BJ (cell line): ENCODE results near the gene ADCY10. TPM values are rescaled to one million over a fixed set of nuclear protein-coding genes. Genes with fewer than 3 reads are reported as not detected.

Experiments used
- CTCF ChIA-PET: fragments of 350-600 bp; formaldehyde crosslinking; extraction: SDS; loops from one replicate; lab custom pipeline; 2021; ENCODE audit warnings: antibody characterized with exemption, inconsistent platforms; lab: Yijun Ruan, JAX
- POLR2A ChIA-PET: fragments of 300-600 bp; sonication (Branson Sonifier 250); formaldehyde crosslinking; extraction: SDS; loops from one replicate; lab custom pipeline; 2021; ENCODE audit warnings: antibody characterized with exemption; lab: Charles Lee
- DNase-seq: peaks from one replicate; pipeline ENCODE4 v3.0.0-alpha.2; 2011; ENCODE audit warnings: low read depth
- H3K27me3 ChIP-seq: 2 replicates; pipeline ENCODE4 v1.6.0; 2011; ENCODE audit warnings: low read length; ENCODE audit not compliant: control insufficient read depth, insufficient read depth
- H3K36me3 ChIP-seq: 2 replicates; pipeline ENCODE4 v1.5.1; 2011; ENCODE audit warnings: low read length; ENCODE audit not compliant: control insufficient read depth, insufficient read depth
- H3K4me3 ChIP-seq: 2 replicates; pipeline ENCODE4 v1.5.1; 2011; ENCODE audit warnings: low read depth, mild to moderate bottlenecking, control low read depth, low read length
- CTCF ChIP-seq: IDR thresholded peaks from 2 replicates; pipeline ENCODE4 v1.5.1; 2011; ENCODE audit warnings: low read depth, mild to moderate bottlenecking, control low read depth, inconsistent platforms, low read length, moderate library complexity; ENCODE audit not compliant: insufficient read depth
- polyA minus RNA-seq: library from RNA; depleted of rRNA, polyadenylated mRNA; stranded (reverse); fragments of >200 nt; gene quantifications from 2 replicates; pipeline ENCODE4 v1.2.3, GENCODE V29; 2011; rRNA and poly(A)+ RNA removed
- polyA plus RNA-seq: library from polyadenylated mRNA; depleted of rRNA; stranded (reverse); fragments of >200 nt; gene quantifications from 2 replicates; pipeline ENCODE4 v1.2.3, GENCODE V29; 2011; rRNA removed

ADCY10 gene, protein sequence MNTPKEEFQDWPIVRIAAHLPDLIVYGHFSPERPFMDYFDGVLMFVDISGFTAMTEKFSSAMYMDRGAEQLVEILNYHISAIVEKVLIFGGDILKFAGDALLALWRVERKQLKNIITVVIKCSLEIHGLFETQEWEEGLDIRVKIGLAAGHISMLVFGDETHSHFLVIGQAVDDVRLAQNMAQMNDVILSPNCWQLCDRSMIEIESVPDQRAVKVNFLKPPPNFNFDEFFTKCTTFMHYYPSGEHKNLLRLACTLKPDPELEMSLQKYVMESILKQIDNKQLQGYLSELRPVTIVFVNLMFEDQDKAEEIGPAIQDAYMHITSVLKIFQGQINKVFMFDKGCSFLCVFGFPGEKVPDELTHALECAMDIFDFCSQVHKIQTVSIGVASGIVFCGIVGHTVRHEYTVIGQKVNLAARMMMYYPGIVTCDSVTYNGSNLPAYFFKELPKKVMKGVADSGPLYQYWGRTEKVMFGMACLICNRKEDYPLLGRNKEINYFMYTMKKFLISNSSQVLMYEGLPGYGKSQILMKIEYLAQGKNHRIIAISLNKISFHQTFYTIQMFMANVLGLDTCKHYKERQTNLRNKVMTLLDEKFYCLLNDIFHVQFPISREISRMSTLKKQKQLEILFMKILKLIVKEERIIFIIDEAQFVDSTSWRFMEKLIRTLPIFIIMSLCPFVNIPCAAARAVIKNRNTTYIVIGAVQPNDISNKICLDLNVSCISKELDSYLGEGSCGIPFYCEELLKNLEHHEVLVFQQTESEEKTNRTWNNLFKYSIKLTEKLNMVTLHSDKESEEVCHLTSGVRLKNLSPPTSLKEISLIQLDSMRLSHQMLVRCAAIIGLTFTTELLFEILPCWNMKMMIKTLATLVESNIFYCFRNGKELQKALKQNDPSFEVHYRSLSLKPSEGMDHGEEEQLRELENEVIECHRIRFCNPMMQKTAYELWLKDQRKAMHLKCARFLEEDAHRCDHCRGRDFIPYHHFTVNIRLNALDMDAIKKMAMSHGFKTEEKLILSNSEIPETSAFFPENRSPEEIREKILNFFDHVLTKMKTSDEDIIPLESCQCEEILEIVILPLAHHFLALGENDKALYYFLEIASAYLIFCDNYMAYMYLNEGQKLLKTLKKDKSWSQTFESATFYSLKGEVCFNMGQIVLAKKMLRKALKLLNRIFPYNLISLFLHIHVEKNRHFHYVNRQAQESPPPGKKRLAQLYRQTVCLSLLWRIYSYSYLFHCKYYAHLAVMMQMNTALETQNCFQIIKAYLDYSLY (N-terminal part only)
- polyA plus RNA-seq (0.02 and 0.05 TPM in 2 replicates), polyA minus RNA-seq (0.05 TPM in 1 of 2 replicates, not detected in the other)

DNA sequence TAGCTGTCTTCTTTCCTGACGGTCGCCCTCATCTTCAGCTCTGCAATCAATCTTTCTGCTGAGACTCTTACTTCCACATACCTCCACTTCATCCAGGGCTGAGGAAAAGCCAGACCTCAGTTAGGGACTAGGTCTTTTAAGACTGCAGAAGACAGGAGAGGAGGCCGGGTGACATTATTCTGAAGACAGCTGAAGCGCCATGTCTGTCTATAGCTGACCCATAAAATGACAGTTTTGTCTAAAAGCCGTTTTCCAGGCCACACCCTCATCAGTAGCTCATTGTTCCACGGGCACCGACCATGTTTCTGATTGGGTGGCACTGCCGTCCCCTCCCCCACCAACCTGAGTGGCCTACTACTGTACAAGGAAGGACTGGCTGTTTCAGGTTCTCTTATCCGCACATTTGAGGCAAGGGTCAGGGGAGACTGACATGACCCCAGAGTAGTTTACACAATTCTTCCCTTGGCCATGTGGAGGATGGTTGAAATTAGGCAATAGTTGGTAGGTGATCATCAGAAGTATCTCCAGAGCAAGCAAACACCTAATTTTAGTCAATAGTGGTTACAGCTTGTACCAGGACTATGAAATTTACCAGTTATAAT, at the start of gene ADCY10:
ADCY10 (minus strand) TSS at position 240 of the 602 bp plus-strand sequence. CDS start 8,994 bp downstream, outside the sequence.
- no peak within 1 kb of the TSS for H3K4me3 ChIP-seq
- H3K27me3 ChIP-seq: no peaks in the 10 kb centered on the region
- ChIA-PET POLR2A (no interaction called here), CTCF (interaction anchor here (1.5 kb wide), 1 partner anchor 8 kb away, joined by 7 read pairs; no protein-coding TSS in a partner anchor)
- TF ChIP-seq CTCF: no peak
- DNase-seq: no peak
- no peaks in the 10 kb centered on the region for H3K36me3 ChIP-seq

- TF ChIP-seq CTCF: no peak
- CTCF ChIA-PET: no interaction called here
- Histone ChIP-seq H3K4me3 (no peak overlapping the region), H3K27me3 (no peaks in the 10 kb centered on the region), H3K36me3 (0 out of 2 replicates have a peak, but pooled peaks cover 3% of the 10 kb centered on the region)
- DNase-seq: no peak
- POLR2A ChIA-PET: no interaction called here
Measured at GRCh38 chr1:167957710-167958109, 43.8 kb upstream of the ADCY10 start.

- H3K27me3 ChIP-seq: no peaks in the 10 kb centered on the region
- no peak for DNase-seq
- no peak for TF ChIP-seq CTCF
- no peak overlapping the region for H3K4me3 ChIP-seq
- ChIA-PET CTCF (no interaction called here), POLR2A (no interaction called here)
- peaks cover 6% of the 10 kb centered on the region for H3K36me3 ChIP-seq
Measured at GRCh38 chr1:167955915-167956314, 42.0 kb upstream of the ADCY10 start.

- peaks cover 6% of the 10 kb centered on the region for H3K36me3 ChIP-seq
- DNase-seq: no peak
- POLR2A ChIA-PET: no interaction called here
- CTCF ChIA-PET: no interaction called here
- no peak for TF ChIP-seq CTCF
- no peak overlapping the region for H3K4me3 ChIP-seq
- no peaks in the 10 kb centered on the region for H3K27me3 ChIP-seq
Measured at GRCh38 chr1:167950569-167950968, 36.6 kb upstream of the ADCY10 start.
